GM12878 (cell line): ENCODE data around the gene ADSS1. TPM values are rescaled to one million over a fixed set of nuclear protein-coding genes. Genes with fewer than 3 reads are reported as not detected.

Experiments used
- CHD1 ChIP-seq: IDR thresholded peaks from 2 replicates; pipeline ENCODE4 v1.6.1; 2012; ENCODE audit warnings: low read depth, low read length, improper control_type of control experiment
- CHD2 ChIP-seq: IDR thresholded peaks from 2 replicates; pipeline ENCODE4 v1.6.1; 2011; ENCODE audit warnings: low read depth, low read length, improper control_type of control experiment, borderline replicate concordance
- DPF2 ChIP-seq: fragments of 450-650 bp; IDR thresholded peaks from 2 replicates; pipeline ENCODE4 v1.6.1; 2017; ENCODE audit warnings: mild to moderate bottlenecking
- E2F4 ChIP-seq: IDR thresholded peaks from 2 replicates; pipeline ENCODE4 v1.6.1; 2012; ENCODE audit warnings: low read depth, low read length, improper control_type of control experiment
- EED ChIP-seq: sonication (generic); IDR thresholded peaks from 2 replicates; pipeline ENCODE4 v1.6.1; 2016; ENCODE audit warnings: antibody characterized with exemption, low read depth
- EP300 ChIP-seq, 2 experiments: fragments of 150-350 bp in 1 of 2; IDR thresholded peaks; 2 replicates each; pipeline ENCODE4 v1.6.1; 2011 to 2012; ENCODE audit warnings: low read depth in 2 of 2, low read length in 2 of 2, borderline replicate concordance in 1 of 2, improper control_type of control experiment in 1 of 2, inconsistent platforms in 1 of 2; ENCODE audit not compliant: control insufficient read depth in 1 of 2
- FOS ChIP-seq: IDR thresholded peaks from 3 replicates; pipeline ENCODE4 v1.6.1; 2011; ENCODE audit warnings: borderline replicate concordance; ENCODE audit not compliant: insufficient read length; ENCODE audit errors: extremely low read depth
- HDAC2 ChIP-seq: fragments of 200-600 bp; sonication (generic); IDR thresholded peaks from 2 replicates; pipeline ENCODE4 v1.6.1; 2017
- MEF2A ChIP-seq: IDR thresholded peaks from 2 replicates; pipeline ENCODE4 v1.6.1; 2011; ENCODE audit warnings: low read depth, mild to moderate bottlenecking, low read length, moderate library complexity; ENCODE audit not compliant: insufficient read depth
- MLLT1 ChIP-seq: fragments of 450-650 bp; IDR thresholded peaks from 2 replicates; pipeline ENCODE4 v1.6.1; 2016; ENCODE audit warnings: mild to moderate bottlenecking
- NFYA ChIP-seq: IDR thresholded peaks from 2 replicates; pipeline ENCODE4 v1.6.1; 2011; ENCODE audit warnings: low read depth, mild to moderate bottlenecking, low read length, improper control_type of control experiment, borderline replicate concordance
- PRDM15 ChIP-seq: fragments of 450-650 bp; formaldehyde crosslinking; IDR thresholded peaks from 2 replicates; pipeline ENCODE4 v1.4.0; 2020; ENCODE audit warnings: mild to moderate bottlenecking, moderate library complexity
- SIN3A ChIP-seq: IDR thresholded peaks from 2 replicates; pipeline ENCODE4 v1.6.1; 2012; ENCODE audit warnings: low read depth, low read length, improper control_type of control experiment
- SMARCA5 ChIP-seq: fragments of 450-650 bp; IDR thresholded peaks from 2 replicates; pipeline ENCODE4 v1.6.1; 2017; ENCODE audit warnings: mild to moderate bottlenecking
- STAT3 ChIP-seq: IDR thresholded peaks from 2 replicates; pipeline ENCODE4 v1.6.1; 2011; ENCODE audit warnings: low read depth, low read length, improper control_type of control experiment
- TAF1 ChIP-seq: IDR thresholded peaks from 2 replicates; pipeline ENCODE4 v1.6.1; 2011; ENCODE audit warnings: mild to moderate bottlenecking, low read depth, low read length, borderline replicate concordance
- USF1 ChIP-seq: IDR thresholded peaks from 2 replicates; pipeline ENCODE4 v1.6.1; 2011; ENCODE audit warnings: borderline replicate concordance, low read depth, mild to moderate bottlenecking, moderate library complexity, mixed read lengths, low read length; ENCODE audit not compliant: insufficient read depth; ENCODE audit errors: extremely low read length
- ZBTB4 ChIP-seq: fragments of 450-650 bp; formaldehyde crosslinking; IDR thresholded peaks from 2 replicates; pipeline ENCODE4 v1.4.0; 2022; ENCODE audit warnings: mild to moderate bottlenecking, moderate library complexity
- ZSCAN29 ChIP-seq: fragments of 450-650 bp; IDR thresholded peaks from 2 replicates; pipeline ENCODE4 v1.6.1; 2017; ENCODE audit warnings: mild to moderate bottlenecking, moderate library complexity
- polyA plus RNA-seq, 11 experiments: library from polyadenylated mRNA; depleted of rRNA in 4 of 11; unstranded in 6 of 11; stranded (reverse) in 5 of 11; fragments of >200 nt; fragmentation: Nextera tagmentation in 4 of 11; fragmentation: Illumina TruSeq in 1 of 11; extraction: Ambion mirVana in 4 of 11; extraction: Trizol in 1 of 11; gene quantifications; 1 replicate in 1 of 11; 2 replicates in 10 of 11; pipeline versions ENCODE4 v1.2.1 to v1.2.3, GENCODE V29; 2011 to 2016; ENCODE audit warnings: inconsistent platforms in 2 of 11, missing spikeins in 2 of 11, low read depth in 1 of 11
- total RNA-seq, 4 experiments: library from RNA; depleted of rRNA in 3 of 4; stranded (reverse); fragments of >200 nt in 3 of 4; fragmentation: Illumina TruSeq in 1 of 4; extraction: Trizol in 1 of 4; gene quantifications; 2 replicates each; pipeline versions ENCODE4 v1.2.1 to v1.2.3, GENCODE V29; 2013 to 2021

The ADSS1 gene
- total and polyA plus RNA-seq, 10 of the 15 experiments (the other 5 are each of a cell fraction or from before 2014, with no cell fraction given): 0.11 to 0.45 (median 0.28) TPM; not detected in 5

- TF ChIP-seq NFYA (no peak), SIN3A (no peak), USF1 (no peak), HDAC2 (no peak), CHD1 (no peak), EP300 (IDR thresholded peaks at IDR 0.05; ENCODE audit: borderline replicate concordance in 1 of 2, control insufficient read depth in 1 of 2, low read depth in 2 of 2, low read length in 2 of 2) (no peak), STAT3 (no peak), E2F4 (peak; percentile 73; the same call in 1 of the 2 replicates), FOS (peak; percentile 35), ZSCAN29 (no peak), TAF1 (peak; percentile 58; the same call in 1 of the 2 replicates), MEF2A (no peak), PRDM15 (CRISPR knock-in tag) (no peak), EED (no peak), CHD2 (peak; percentile 93), SMARCA5 (peak; percentile 53; the same call in 1 of the 2 replicates), ZBTB4 (CRISPR knock-in tag) (no peak), DPF2 (peak; percentile 59; the same call in 1 of the 2 replicates), MLLT1 (no peak)
Measured at GRCh38 chr14:104752735-104753527, 28.9 kb downstream of the ADSS1 start, which contains the start of gene SIVA1 (continued).
